Lower leg skin (tissue), 3 donors: ENCODE data around the gene RAB11A.

ENCODE experiments used
- POLR2A ChIP-seq, 2 donors: fragments of 450-650 bp; IDR thresholded peaks; one replicate each; pipeline ENCODE4 v1.6.1; 2016 to 2017; ENCODE audit warnings: antibody characterized with exemption in 2 of 2, mild to moderate bottlenecking in 1 of 2, moderate library complexity in 1 of 2
- TF ChIP-seq, protein P1 (sequence below), 3 donors: fragments of 450-650 bp; IDR thresholded peaks; one replicate each; pipeline ENCODE4 v1.5.1; 2016; ENCODE audit warnings: antibody characterized with exemption in 3 of 3, mild to moderate bottlenecking in 3 of 3, moderate library complexity in 2 of 3

DNA sequence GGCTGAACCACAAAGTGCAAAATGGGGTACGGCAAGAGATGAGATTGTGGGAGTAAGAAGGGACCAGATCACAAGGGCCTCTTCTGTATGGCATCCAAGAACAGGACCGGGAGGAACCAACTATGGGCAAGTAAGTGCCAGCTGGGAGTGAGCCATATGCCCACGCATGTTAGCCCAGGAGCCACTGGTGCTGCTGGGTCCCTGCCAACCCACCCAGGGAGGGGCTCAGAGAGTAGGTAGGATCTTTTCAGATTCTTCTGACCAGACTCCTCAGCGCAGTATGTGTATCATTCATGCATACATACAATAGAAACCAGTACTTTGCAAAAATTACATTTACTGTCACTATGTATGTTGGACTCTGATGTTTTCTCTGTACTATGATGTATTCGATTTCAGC lies 54.0 kb downstream of the RAB11A start:
- TF ChIP-seq, protein P1, sequence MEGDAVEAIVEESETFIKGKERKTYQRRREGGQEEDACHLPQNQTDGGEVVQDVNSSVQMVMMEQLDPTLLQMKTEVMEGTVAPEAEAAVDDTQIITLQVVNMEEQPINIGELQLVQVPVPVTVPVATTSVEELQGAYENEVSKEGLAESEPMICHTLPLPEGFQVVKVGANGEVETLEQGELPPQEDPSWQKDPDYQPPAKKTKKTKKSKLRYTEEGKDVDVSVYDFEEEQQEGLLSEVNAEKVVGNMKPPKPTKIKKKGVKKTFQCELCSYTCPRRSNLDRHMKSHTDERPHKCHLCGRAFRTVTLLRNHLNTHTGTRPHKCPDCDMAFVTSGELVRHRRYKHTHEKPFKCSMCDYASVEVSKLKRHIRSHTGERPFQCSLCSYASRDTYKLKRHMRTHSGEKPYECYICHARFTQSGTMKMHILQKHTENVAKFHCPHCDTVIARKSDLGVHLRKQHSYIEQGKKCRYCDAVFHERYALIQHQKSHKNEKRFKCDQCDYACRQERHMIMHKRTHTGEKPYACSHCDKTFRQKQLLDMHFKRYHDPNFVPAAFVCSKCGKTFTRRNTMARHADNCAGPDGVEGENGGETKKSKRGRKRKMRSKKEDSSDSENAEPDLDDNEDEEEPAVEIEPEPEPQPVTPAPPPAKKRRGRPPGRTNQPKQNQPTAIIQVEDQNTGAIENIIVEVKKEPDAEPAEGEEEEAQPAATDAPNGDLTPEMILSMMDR (IDR thresholded peaks at IDR 0.05), result no peak
- no peak for TF ChIP-seq POLR2A (IDR thresholded peaks at IDR 0.05)
